ENCODE measurements around the gene MRPL3.

Gene MRPL3

GRCh38 chr3:131502530-131503319, at the start of gene MRPL3:
Gene MRPL3 (minus strand): TSS chr3:131502971. CDS start chr3:131502821, 150 bp downstream.
- Histone ChIP-seq H3K9me3 (no peaks in the 10 kb centered on the region), H3K4me3 (peak within 1 kb of the TSS; percentile 84 to 93), H3K4me1 (peaks cover 0 to 27% (median 7%) of the 10 kb centered on the region in 4 donors), H3K27ac (peak within 1 kb of the TSS; percentile 74 to 82), H3K36me3 (peaks cover 6 to 24% (median 19%) of the 10 kb centered on the region in 3 donors), H3K27me3 (no peaks in the 10 kb centered on the region)
- DNase-seq: peak; percentile 77 to 88
- TF ChIP-seq CTCF (IDR thresholded peaks at IDR 0.05): no peak
- intact Hi-C loops (cut with DNase I; ENCODE audit: low total_unique reads): loop anchor here (5.0 kb wide), 1 partner anchor 120 kb away; the partner anchor contains the start of gene NUDT16

GRCh38 chr3:131551761-131552160, 49.0 kb upstream of the MRPL3 start:
- H3K27ac ChIP-seq: no peak overlapping the region
- no peak for TF ChIP-seq CTCF (IDR thresholded peaks at IDR 0.05)
- H3K4me3 ChIP-seq: no peak overlapping the region
- H3K36me3 ChIP-seq: no peaks in the 10 kb centered on the region
- H3K9me3 ChIP-seq: no peaks in the 10 kb centered on the region
- H3K27me3 ChIP-seq: no peaks in the 10 kb centered on the region
- no peak for DNase-seq
- H3K4me1 ChIP-seq: no peaks in the 10 kb centered on the region
- intact Hi-C loops (cut with DNase I; ENCODE audit: low total_unique reads): no loop called here

- no peak for DNase-seq
- Histone ChIP-seq H3K4me3 (no peak overlapping the region), H3K27me3 (no peaks in the 10 kb centered on the region), H3K36me3 (no peaks in the 10 kb centered on the region), H3K4me1 (no peaks in the 10 kb centered on the region), H3K27ac (no peak overlapping the region), H3K9me3 (no peaks in the 10 kb centered on the region)
- intact Hi-C loops (cut with DNase I; ENCODE audit: low total_unique reads): no loop called here
- TF ChIP-seq CTCF (IDR thresholded peaks at IDR 0.05): no peak
These were observed 48.0 kb upstream of the MRPL3 start for GRCh38 chr3:131550562-131551465.

- Histone ChIP-seq H3K27ac (no peak overlapping the region), H3K4me1 (no peaks in the 10 kb centered on the region), H3K36me3 (no peaks in the 10 kb centered on the region), H3K9me3 (no peaks in the 10 kb centered on the region), H3K4me3 (no peak overlapping the region), H3K27me3 (no peaks in the 10 kb centered on the region)
- no peak for TF ChIP-seq CTCF (IDR thresholded peaks at IDR 0.05)
- no peak for DNase-seq
- intact Hi-C loops (cut with DNase I; ENCODE audit: low total_unique reads): no loop called here
These were observed 46.6 kb upstream of the MRPL3 start for GRCh38 chr3:131549340-131549739.

GRCh38 chr3:131547585-131547984, 44.8 kb upstream of the MRPL3 start:
- Histone ChIP-seq H3K4me3 (no peak overlapping the region), H3K36me3 (no peaks in the 10 kb centered on the region), H3K27me3 (no peaks in the 10 kb centered on the region), H3K27ac (no peak overlapping the region), H3K4me1 (peaks cover 0 to 6% (median 2%) of the 10 kb centered on the region in 4 donors), H3K9me3 (no peaks in the 10 kb centered on the region)
- DNase-seq: no peak
- intact Hi-C loops (cut with DNase I; ENCODE audit: low total_unique reads): no loop called here
- TF ChIP-seq CTCF (IDR thresholded peaks at IDR 0.05): no peak
